Measurements from ENCODE around the gene HNRNPH1.
"Not testable (repeated sequence)": the region's sequence is repeated elsewhere in the genome, so short reads cannot be mapped to it uniquely, and the experiment has no call there.

Gene HNRNPH1, protein sequence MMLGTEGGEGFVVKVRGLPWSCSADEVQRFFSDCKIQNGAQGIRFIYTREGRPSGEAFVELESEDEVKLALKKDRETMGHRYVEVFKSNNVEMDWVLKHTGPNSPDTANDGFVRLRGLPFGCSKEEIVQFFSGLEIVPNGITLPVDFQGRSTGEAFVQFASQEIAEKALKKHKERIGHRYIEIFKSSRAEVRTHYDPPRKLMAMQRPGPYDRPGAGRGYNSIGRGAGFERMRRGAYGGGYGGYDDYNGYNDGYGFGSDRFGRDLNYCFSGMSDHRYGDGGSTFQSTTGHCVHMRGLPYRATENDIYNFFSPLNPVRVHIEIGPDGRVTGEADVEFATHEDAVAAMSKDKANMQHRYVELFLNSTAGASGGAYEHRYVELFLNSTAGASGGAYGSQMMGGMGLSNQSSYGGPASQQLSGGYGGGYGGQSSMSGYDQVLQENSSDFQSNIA

GRCh38 chr5:179623003-179623905 is at the start of gene HNRNPH1:
HNRNPH1 (minus strand) TSS chr5:179623671; CDS start chr5:179623133, 538 bp downstream.
- DNase-seq (ENCODE audit: low spot score) = peak; percentile 98

GRCh38 chr5:179668391-179668790 is 44.9 kb upstream of the HNRNPH1 start:
- peak; percentile 58 for DNase-seq (ENCODE audit: low spot score)

DNA sequence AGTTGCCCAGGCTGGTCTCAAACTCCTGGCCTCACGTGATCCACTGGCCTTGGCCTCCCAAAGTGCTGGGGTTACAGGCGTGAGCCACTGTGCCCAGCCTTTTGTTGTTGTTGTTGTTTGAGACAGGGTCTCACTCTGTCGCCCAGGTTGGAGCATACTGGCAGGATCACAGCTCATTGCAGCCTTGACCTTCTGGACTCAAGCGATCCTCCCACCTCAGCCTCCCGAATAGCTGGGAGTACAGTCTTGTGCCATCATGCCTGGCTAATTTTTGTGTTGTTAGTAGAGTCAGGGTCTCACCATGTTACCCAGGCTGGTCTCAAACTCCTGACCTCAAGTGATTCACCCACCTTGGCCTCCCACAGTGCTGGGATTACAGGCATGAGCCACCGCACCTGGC is 38.2 kb upstream of the HNRNPH1 start:
- not testable (repeated sequence) for DNase-seq (ENCODE audit: low spot score)

- peak; percentile 12 for DNase-seq (ENCODE audit: low spot score)
These were observed 34.8 kb upstream of the HNRNPH1 start for GRCh38 chr5:179658179-179658856.

DNA sequence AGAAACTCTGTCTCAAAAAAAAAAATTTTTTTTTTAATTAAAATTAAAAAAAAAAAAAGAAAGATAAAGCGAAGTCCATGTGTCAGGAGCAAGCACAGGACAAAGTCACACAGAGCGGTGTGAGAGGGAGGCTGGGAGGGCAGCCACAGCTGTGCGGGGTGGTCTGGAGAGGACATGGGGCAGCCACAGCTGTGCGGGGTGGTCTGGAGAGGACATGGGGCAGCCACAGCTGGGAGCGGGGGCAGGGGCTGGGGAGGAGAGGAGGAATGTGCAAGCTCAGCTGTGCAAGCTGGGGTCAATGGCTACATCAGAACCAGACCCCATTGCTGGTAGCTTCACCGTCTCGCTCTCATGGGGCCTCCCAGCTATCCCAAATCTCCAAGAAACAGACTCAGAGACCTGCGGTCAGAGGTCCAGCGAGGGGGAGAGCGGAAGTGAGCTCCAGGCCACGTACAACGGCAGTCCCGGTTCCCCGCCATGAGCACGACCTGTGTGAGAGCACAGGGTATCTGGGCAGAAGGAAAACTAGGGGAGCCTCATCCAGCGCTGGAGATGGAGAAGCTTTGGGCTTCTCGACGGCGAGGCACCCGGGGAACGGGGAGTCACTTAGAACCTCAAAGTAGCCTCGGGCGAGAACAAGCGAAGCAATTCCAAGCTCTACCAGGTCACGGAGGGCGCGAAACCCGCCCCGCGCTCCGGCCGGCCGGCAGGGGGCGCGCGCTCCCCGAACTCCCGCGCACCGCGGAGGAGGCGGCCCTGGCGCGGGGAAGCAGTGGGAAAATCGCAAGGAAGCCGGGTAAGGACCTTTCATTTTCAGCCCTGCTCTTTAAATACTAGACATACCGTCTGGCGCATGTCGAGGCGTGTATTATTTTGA is 34.1 kb upstream of the HNRNPH1 start:
- not testable (repeated sequence) for DNase-seq (ENCODE audit: low spot score)

DNA sequence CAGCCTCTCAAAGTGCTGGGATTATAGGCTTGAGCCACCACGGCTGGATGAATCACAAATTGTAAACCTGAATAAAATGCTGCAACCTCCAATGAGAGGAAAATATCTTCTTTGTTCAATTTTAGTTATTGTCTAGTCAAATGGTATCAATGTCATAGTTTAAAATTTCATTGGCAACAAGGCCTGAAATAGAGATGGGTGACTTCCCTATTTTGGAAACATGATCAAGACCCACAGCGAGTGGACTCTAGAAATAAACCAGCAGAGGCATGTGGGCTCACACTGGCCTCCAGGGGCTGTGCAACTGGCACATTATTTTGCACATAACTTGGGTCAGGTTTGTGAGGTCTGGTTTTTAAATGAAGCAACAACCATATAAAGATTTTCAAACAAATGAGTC is 29.7 kb upstream of the HNRNPH1 start:
- DNase-seq (ENCODE audit: low spot score) = not testable (repeated sequence)

GRCh38 chr5:179650245-179650644 is 26.8 kb upstream of the HNRNPH1 start:
- DNase-seq (ENCODE audit: low spot score) = not testable (repeated sequence)

DNA sequence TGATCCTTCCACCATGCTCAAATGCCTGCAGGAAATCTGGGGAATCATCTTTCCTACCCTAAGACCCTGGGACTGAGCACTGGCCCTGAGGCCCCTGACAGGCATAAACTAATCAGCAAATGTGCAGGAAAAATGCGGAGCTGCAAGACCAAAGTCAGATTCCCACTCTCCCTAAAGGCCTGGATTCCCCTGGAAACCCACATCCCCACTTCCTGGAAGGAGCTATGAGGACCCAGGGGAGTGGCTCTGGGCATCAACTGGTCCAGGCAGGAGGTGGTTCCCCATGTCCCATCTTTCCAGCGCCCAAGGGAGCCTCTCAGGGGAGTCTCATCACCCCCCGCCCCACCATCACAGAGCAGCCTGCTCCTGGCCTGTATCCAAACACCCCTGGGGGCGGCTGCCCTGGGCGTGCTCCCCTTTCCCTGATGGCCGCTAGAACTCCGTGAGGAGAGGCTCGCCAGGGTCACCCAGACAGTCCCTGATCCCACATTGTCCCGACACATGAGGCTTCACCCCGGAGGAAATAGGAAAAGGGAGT is 25.8 kb upstream of the HNRNPH1 start:
- DNase-seq (ENCODE audit: low spot score) = not testable (repeated sequence)

DNA sequence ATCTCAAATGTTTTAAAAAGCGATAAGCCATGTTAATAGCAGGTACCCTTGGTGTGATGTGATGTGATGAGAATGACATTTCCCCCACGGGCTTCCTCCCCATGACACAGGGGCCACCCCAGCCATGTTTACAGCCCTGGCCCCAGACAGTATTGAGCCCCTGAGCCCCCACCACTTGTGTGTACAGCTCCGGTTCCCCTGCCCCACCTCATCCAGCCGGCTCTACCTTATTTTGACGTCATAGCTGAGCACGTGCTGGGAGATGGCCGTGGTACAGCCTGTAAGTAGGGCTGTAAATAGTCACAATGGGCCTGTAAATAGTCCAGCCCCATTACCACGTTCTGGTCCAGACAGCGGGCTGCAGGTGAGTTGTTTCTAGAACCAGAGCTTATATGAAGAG is 24.9 kb upstream of the HNRNPH1 start:
- DNase-seq (ENCODE audit: low spot score) = no peak

DNA sequence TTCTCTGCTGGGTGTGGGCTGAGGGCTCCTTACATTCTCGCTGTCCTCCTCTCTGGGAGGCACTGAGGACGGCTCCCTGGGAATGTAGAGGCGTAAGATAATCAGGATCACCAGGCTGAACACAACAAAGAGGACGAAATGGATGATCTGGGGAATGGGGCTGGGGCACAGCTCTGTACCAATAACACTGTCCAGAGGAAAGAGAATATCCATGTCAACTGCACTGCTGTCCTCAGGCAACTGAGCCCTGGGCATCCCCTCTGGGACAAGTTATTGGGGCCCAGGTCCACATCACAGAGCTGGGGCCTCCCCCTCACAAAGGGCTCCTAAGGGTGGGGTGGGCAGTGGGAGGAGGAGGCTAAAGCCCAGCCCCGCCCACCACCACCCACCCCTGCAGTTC is 21.3 kb upstream of the HNRNPH1 start:
- not testable (repeated sequence) for DNase-seq (ENCODE audit: low spot score)

DNA sequence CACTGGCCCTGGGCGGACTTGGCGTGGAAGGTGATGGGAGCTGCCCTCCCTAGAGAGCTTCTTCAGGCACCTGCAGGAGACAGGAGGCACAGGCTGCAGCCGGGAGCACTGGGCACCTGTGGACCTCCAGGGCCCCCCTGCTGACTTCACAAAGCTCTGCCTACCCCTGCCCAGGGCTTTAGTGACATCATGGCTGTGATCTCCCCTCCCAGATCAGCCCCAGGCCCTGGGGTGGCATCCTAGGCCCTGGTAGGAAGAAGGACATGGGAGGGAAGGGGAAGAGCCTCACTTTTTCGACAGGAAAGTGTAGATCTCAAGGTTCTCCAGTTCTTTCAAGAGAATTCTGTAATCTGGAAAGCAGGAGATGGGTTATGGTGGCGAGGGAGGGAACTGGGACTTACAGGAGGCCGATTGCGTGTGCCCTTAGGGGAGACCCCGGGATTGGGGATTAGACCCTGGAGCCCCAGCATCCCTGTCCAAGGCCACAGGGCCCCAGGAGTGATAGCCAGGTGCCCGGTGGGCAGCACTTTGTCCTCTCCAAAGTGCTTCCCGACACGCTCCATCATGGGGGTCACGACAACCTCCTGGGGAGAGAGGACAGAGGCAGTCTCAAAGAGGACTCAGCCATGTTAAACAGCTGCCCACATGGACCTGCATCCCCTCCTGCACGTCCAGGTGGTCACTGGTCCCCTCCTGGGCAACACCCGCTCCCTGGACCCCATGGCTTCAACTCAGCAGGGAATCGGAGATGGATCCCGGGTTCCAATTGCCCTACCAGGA is 19.9 kb upstream of the HNRNPH1 start:
- not testable (repeated sequence) for DNase-seq (ENCODE audit: low spot score)

- DNase-seq (ENCODE audit: low spot score) = not testable (repeated sequence)
These were observed 19.2 kb upstream of the HNRNPH1 start for GRCh38 chr5:179642626-179643025.

DNA sequence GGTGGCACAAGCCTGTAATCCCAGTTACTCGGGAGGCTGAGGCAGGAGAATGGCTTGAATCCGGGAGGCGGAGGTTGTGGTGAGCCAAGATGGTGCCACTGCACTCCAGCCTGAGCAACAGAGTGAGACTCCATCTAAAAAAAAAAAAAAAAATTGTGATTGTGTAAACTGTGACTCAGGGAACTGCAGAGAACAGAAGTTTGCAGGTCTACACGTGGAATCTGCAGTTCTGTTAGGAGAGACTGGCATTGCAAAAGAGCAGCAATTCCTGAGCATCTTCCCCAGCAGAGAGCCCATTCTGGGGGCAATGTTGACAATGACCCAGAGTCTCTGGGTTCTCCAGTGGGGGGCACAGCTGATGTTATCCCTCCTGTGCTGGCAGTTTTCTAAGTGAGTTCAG is 18.3 kb upstream of the HNRNPH1 start:
- not testable (repeated sequence) for DNase-seq (ENCODE audit: low spot score)

- DNase-seq (ENCODE audit: low spot score) = not testable (repeated sequence)
These were observed 15.8 kb upstream of the HNRNPH1 start for GRCh38 chr5:179639296-179639695.

DNA sequence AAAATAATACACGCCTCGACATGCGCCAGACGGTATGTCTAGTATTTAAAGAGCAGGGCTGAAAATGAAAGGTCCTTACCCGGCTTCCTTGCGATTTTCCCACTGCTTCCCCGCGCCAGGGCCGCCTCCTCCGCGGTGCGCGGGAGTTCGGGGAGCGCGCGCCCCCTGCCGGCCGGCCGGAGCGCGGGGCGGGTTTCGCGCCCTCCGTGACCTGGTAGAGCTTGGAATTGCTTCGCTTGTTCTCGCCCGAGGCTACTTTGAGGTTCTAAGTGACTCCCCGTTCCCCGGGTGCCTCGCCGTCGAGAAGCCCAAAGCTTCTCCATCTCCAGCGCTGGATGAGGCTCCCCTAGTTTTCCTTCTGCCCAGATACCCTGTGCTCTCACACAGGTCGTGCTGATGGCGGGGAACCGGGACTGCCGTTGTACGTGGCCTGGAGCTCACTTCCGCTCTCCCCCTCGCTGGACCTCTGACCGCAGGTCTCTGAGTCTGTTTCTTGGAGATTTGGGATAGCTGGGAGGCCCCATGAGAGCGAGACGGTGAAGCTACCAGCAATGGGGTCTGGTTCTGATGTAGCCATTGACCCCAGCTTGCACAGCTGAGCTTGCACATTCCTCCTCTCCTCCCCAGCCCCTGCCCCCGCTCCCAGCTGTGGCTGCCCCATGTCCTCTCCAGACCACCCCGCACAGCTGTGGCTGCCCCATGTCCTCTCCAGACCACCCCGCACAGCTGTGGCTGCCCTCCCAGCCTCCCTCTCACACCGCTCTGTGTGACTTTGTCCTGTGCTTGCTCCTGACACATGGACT is 11.1 kb upstream of the HNRNPH1 start:
- DNase-seq (ENCODE audit: low spot score) = not testable (repeated sequence)

DNA sequence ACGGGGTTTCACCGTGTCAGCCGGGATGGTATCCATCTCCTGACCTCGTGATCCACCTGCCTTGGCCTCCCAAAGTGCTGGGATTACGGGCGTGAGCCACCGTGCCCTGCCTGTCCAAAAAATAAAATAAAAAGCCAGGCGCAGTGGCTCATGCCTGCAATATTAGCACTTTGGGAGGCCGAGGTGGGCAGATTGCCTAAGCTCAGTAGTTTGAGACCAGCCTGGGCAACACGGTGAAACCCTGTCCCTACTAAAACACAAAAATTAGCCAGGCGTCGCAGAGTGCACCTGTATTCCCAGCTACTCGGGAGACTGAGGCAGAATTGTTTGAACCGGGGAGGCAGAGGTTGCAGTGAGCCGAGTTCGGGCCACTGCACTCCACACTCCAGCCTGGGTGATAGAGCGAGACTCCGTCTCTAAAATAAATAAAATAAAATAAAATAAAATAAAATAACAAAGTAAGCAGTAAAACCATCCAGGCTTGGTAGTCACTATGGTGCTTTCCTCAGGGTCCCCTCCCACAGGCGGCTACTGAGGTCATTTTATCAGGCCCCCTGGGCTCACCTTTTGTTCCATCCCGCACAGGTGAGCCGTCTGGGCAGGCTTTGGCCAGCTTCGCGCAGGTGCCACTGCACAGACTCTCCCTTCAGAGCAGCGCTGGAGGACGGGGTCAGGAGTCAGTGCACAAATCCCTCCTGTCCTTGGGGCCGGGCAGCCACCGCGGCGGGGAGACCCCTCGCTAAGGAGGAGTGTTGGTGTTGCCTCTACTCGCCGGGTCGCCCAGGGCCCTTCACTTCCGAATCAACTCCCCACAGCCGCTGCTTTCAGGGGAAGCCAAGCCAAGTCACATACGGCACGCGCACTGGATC is 10.3 kb upstream of the HNRNPH1 start:
- not testable (repeated sequence) for DNase-seq (ENCODE audit: low spot score)

DNA sequence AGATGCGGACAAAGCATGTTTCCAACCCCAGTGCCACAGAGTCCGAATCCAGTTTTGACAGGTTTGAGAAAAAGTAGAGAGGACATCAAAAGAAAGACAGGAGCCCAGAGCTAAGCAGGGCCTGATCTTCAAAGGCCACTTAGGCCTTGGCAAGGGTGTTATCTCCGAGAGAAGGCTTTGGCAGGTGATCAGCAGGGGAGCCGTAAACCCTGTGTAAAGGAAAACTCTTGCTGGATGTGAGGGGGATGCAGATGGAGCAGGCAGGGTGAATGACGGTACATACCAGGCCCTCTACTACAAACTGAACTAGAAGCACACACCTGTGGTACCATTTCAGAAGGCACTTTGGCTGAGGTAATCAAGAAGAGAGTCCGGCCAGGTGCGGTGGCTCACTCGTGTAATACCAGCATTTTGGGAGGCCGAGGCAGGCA is 1.4 kb upstream of the HNRNPH1 start:
- DNase-seq (ENCODE audit: low spot score) = no peak
